ENCODE results near the gene NUP35. TPM values are rescaled to one million over a fixed set of nuclear protein-coding genes. Genes with fewer than 3 reads are reported as not detected.
A peak's percentile ranks its signal among the peaks of the same experiment; 100 is the strongest.

NUP35 gene
- total RNA-seq, 6 donors from 2014 or later, result 3.8 to 17.5 (median 13.5) TPM

DNA sequence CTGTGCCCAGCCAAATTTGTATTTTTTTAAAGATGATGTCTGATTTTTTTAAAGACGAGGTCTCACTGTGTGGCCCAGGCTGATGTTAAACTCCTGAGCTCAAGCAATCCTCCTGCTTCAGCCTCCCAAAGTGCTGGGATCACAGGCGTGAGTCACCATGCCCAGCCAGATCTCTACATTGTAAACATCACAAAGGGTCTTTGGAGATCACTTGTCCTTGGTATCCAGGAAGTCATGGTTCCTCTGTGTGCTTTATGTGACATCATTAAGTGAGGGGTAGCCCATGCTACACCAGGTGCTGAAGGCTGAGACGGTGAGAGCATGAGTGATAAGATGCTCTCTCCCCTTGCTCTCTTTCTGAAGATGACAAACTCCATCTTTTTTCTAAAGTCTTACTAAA is 7.0 kb upstream of the NUP35 start:
- TF ChIP-seq EP300 (IDR thresholded peaks at IDR 0.05) (no peak), POLR2AphosphoS5 (IDR thresholded peaks at IDR 0.05) (no peak), POLR2A (IDR thresholded peaks at IDR 0.05) (no peak)
- TF ChIP-seq, protein P1, sequence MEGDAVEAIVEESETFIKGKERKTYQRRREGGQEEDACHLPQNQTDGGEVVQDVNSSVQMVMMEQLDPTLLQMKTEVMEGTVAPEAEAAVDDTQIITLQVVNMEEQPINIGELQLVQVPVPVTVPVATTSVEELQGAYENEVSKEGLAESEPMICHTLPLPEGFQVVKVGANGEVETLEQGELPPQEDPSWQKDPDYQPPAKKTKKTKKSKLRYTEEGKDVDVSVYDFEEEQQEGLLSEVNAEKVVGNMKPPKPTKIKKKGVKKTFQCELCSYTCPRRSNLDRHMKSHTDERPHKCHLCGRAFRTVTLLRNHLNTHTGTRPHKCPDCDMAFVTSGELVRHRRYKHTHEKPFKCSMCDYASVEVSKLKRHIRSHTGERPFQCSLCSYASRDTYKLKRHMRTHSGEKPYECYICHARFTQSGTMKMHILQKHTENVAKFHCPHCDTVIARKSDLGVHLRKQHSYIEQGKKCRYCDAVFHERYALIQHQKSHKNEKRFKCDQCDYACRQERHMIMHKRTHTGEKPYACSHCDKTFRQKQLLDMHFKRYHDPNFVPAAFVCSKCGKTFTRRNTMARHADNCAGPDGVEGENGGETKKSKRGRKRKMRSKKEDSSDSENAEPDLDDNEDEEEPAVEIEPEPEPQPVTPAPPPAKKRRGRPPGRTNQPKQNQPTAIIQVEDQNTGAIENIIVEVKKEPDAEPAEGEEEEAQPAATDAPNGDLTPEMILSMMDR (IDR thresholded peaks at IDR 0.05), result no peak
- Histone ChIP-seq H3K27me3 (no peaks in the 10 kb centered on the region), H3K27ac (no peak overlapping the region), H3K36me3 (no peaks in the 10 kb centered on the region), H3K9me3 (no peaks in the 10 kb centered on the region), H3K4me3 (no peak overlapping the region), H3K4me1 (no peaks in the 10 kb centered on the region)
- DNase-seq (no peak), ATAC-seq (ENCODE audit: low FRiP score in 2 of 2) (no peak)
- WGBS, 2 donors, result 71 to 81% methylated on average over 3 of the region's 3 CpGs

DNA sequence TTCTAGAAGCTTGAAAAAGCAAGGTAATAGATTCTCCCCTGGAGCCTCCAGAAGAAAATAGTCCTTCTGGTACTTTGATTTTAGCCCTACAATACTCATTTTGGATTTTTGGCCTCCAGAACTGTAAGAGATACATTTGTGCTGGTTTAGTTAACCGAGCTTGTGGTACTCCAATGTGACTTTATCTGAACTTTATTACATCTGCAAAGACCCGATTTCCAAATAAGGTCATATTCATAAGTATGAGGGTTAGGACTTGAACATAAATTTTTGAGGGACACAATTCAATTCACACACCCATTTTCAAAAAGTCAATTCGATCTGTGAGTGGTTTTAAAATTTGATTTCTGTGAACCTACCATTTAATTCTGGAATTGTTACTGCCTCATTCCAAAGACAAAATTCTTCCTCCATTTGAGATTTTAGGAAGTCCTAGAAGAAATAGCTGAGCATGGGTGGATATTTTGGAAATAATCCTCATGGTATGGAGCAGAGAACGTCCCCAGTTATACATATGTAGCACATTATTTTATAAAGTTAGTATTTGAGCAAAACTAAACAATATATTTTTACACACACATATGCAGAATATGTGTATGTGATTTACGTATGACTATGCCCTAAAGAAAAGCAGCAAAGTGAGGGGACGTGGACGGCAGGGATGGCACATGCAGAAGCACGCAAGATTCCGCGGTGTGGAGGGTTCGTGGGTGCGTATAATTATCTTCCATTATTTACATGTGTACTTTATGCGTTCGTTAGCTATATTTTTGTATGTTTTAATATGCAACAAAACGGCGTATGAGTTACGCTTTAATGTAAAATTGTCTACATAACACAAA is 905 bp upstream of the NUP35 start:
- H3K36me3 ChIP-seq, result peaks cover 0 to under 1% (median 0%) of the 10 kb centered on the region in 4 donors
- peak overlapping the region; percentile 68 to 93 (median 84) for H3K4me3 ChIP-seq
- peaks cover 12 to 22% (median 14%) of the 10 kb centered on the region in 4 donors for H3K4me1 ChIP-seq
- H3K27ac ChIP-seq, result peak overlapping the region; percentile 79 to 91 (median 86)
- H3K27me3 ChIP-seq, result no peaks in the 10 kb centered on the region
- no peaks in the 10 kb centered on the region for H3K9me3 ChIP-seq
- ATAC-seq (ENCODE audit: low FRiP score in 2 of 2), result no peak
- TF ChIP-seq EP300 (IDR thresholded peaks at IDR 0.05) (no peak), POLR2AphosphoS5 (IDR thresholded peaks at IDR 0.05) (no peak), POLR2A (IDR thresholded peaks at IDR 0.05) (no peak)
- TF ChIP-seq, protein P1 (IDR thresholded peaks at IDR 0.05), result no peak
- 31 to 34% methylated on average over 17 of the region's 17 CpGs for WGBS, 2 donors
- DNase-seq, result no peak

DNA sequence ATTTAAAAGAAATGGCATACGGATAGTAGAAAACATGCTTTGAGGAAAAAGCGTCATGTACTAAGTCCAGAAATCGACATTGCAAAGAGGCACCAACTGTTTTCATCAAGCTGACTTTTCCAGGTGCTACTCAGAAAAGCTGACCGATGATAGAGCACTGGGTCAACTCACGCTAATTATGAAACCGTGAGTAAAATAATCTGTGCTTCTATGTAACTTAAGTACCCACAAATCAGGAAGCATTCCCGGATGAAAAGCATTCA is 353 bp upstream of the NUP35 start:
- H3K27me3 ChIP-seq, result no peaks in the 10 kb centered on the region
- no peaks in the 10 kb centered on the region for H3K9me3 ChIP-seq
- no peak for DNase-seq
- peaks cover 12 to 22% (median 14%) of the 10 kb centered on the region in 4 donors for H3K4me1 ChIP-seq
- peak overlapping the region; percentile 79 to 91 (median 86) for H3K27ac ChIP-seq
- ATAC-seq (ENCODE audit: low FRiP score in 2 of 2), result peak in 1 of 2 donors; percentile 36
- H3K36me3 ChIP-seq, result peaks cover 0 to 6% (median 0%) of the 10 kb centered on the region in 4 donors
- H3K4me3 ChIP-seq, result peak overlapping the region; percentile 68 to 93 (median 84)
- TF ChIP-seq POLR2A (IDR thresholded peaks at IDR 0.05) (no peak), POLR2AphosphoS5 (IDR thresholded peaks at IDR 0.05) (no peak), EP300 (IDR thresholded peaks at IDR 0.05) (no peak)
- TF ChIP-seq, protein P1 (IDR thresholded peaks at IDR 0.05), result no peak
- 1 to 2% methylated on average over 7 of the region's 7 CpGs for WGBS, 2 donors

DNA sequence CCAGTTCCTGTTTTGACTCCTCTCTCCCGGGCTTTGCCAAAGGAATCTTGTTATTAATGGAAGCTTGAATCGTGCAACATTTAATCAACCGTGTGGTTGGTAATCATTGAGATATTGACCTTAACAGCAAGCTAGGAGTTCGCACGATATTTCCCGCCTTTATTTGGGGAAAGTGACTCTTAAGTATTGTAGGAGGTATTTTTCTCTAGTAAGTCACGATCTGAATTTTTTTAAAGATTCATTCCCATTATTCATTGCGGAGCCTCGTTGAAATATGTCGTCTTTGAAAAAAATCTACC is 663 bp downstream of the NUP35 start:
- TF ChIP-seq, protein P1 (IDR thresholded peaks at IDR 0.05), result no peak
- TF ChIP-seq POLR2A (IDR thresholded peaks at IDR 0.05), result no peak
- ATAC-seq (ENCODE audit: low FRiP score in 2 of 2) (no peak), DNase-seq (no peak)
- WGBS, 2 donors, result 0% methylated on average over 10 of the region's 10 CpGs
- peaks cover 12 to 22% (median 14%) of the 10 kb centered on the region in 4 donors for H3K4me1 ChIP-seq
- peak overlapping the region; percentile 68 to 93 (median 84) for H3K4me3 ChIP-seq
- H3K9me3 ChIP-seq, result no peaks in the 10 kb centered on the region
- no peaks in the 10 kb centered on the region for H3K27me3 ChIP-seq
- H3K36me3 ChIP-seq, result peaks cover 0 to 11% (median 0%) of the 10 kb centered on the region in 4 donors
- peak overlapping the region; percentile 79 to 91 (median 86) for H3K27ac ChIP-seq
